GM18868 (cell line): ENCODE results near the gene ST6GALNAC4.

Experiments used
- ATAC-seq: cut with Tn5 transposase; IDR thresholded peaks from one replicate; pipeline ENCODE4 v1.9.1; 2021; ENCODE audit warnings: mild to moderate bottlenecking, moderate library complexity; ENCODE audit not compliant: unreplicated experiment

Gene ST6GALNAC4

GRCh38 chr9:127931092-127931881 lies 14.4 kb upstream of the ST6GALNAC4 start:
- ATAC-seq = peak; percentile 27

GRCh38 chr9:127930231-127931091 lies 13.6 kb upstream of the ST6GALNAC4 start, which contains the start of gene PIP5KL1:
PIP5KL1 (minus strand) TSS chr9:127930777; CDS start chr9:127930752, 25 bp downstream.
- ATAC-seq = peak; percentile 77

- no peak for ATAC-seq
These were observed 12.8 kb upstream of the ST6GALNAC4 start for GRCh38 chr9:127929625-127929979.

- ATAC-seq = no peak
These were observed 12.1 kb upstream of the ST6GALNAC4 start for GRCh38 chr9:127928676-127929624.

GRCh38 chr9:127927988-127928675 lies 11.3 kb upstream of the ST6GALNAC4 start:
- ATAC-seq = no peak

- no peak for ATAC-seq
These were observed 10.6 kb upstream of the ST6GALNAC4 start for GRCh38 chr9:127927201-127927987.

GRCh38 chr9:127926906-127927200 lies 10.0 kb upstream of the ST6GALNAC4 start:
- no peak for ATAC-seq

- ATAC-seq = no peak
These were observed 9.4 kb upstream of the ST6GALNAC4 start for GRCh38 chr9:127925959-127926905.

- ATAC-seq = no peak
These were observed 8.0 kb upstream of the ST6GALNAC4 start for GRCh38 chr9:127924736-127925444.

- no peak for ATAC-seq
These were observed 6.9 kb upstream of the ST6GALNAC4 start for GRCh38 chr9:127923771-127924170.

GRCh38 chr9:127923046-127923445 lies 6.2 kb upstream of the ST6GALNAC4 start:
- ATAC-seq = no peak

GRCh38 chr9:127921557-127922120 lies 4.8 kb upstream of the ST6GALNAC4 start:
- ATAC-seq = no peak

- no peak for ATAC-seq
These were observed 4.0 kb upstream of the ST6GALNAC4 start for GRCh38 chr9:127920794-127921193.

- no peak for ATAC-seq
These were observed 2.5 kb upstream of the ST6GALNAC4 start for GRCh38 chr9:127919253-127919815.

- ATAC-seq = no peak
These were observed 1.6 kb upstream of the ST6GALNAC4 start for GRCh38 chr9:127918183-127919107.

- peak; percentile 29 for ATAC-seq
These were observed 762 bp upstream of the ST6GALNAC4 start for GRCh38 chr9:127917603-127918002.
